Measurements from ENCODE around the gene SASH3. TPM values are rescaled to one million over a fixed set of nuclear protein-coding genes. Genes with fewer than 3 reads are reported as not detected.

SASH3 gene
- total and polyA plus RNA-seq, 8 donors: 0.58 to 12.1 (median 3.5) TPM; not detected in 1

DNA sequence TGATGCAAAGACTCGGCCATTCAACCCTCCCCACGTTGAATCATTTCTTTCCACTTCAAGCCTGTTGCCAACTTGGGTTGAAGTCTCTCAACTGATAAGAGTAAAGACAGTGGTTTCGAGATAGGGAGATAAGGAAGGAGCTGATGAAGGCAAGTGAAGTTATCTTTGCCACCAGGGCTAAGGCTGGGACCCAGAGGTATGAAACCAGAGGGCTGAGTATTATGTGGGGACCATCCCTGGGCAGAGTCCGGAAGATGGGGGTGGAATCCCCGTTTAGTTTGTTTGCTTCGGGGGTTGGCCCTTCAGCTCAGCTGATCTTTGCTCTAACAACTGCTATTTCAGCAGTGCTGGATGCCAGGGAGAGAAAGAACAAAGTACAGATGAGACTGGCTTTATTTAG lies 43.3 kb upstream of the SASH3 start:
- no peak for DNase-seq
- no peaks in the 10 kb centered on the region for H3K36me3 ChIP-seq
- H3K4me1 ChIP-seq: peaks cover 0 to 4% (median 0%) of the 10 kb centered on the region in 4 donors
- H3K27me3 ChIP-seq: peaks cover 0 to 4% (median 0%) of the 10 kb centered on the region in 3 donors
- 44 to 59% (median 49%) methylated on average over 6 of the region's 6 CpGs for WGBS, 5 donors
- intact Hi-C loops (cut with DNase I; ENCODE audit: low total_unique reads): no loop called here
- H3K9me3 ChIP-seq: no peaks in the 10 kb centered on the region
- no peak overlapping the region for H3K4me3 ChIP-seq
- TF ChIP-seq POLR2AphosphoS5 (IDR thresholded peaks at IDR 0.05) (no peak), POLR2A (IDR thresholded peaks at IDR 0.05) (no peak), EP300 (IDR thresholded peaks at IDR 0.05) (no peak)
- TF ChIP-seq, protein P1, sequence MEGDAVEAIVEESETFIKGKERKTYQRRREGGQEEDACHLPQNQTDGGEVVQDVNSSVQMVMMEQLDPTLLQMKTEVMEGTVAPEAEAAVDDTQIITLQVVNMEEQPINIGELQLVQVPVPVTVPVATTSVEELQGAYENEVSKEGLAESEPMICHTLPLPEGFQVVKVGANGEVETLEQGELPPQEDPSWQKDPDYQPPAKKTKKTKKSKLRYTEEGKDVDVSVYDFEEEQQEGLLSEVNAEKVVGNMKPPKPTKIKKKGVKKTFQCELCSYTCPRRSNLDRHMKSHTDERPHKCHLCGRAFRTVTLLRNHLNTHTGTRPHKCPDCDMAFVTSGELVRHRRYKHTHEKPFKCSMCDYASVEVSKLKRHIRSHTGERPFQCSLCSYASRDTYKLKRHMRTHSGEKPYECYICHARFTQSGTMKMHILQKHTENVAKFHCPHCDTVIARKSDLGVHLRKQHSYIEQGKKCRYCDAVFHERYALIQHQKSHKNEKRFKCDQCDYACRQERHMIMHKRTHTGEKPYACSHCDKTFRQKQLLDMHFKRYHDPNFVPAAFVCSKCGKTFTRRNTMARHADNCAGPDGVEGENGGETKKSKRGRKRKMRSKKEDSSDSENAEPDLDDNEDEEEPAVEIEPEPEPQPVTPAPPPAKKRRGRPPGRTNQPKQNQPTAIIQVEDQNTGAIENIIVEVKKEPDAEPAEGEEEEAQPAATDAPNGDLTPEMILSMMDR (IDR thresholded peaks at IDR 0.05): no peak
- H3K27ac ChIP-seq: no peak overlapping the region

DNA sequence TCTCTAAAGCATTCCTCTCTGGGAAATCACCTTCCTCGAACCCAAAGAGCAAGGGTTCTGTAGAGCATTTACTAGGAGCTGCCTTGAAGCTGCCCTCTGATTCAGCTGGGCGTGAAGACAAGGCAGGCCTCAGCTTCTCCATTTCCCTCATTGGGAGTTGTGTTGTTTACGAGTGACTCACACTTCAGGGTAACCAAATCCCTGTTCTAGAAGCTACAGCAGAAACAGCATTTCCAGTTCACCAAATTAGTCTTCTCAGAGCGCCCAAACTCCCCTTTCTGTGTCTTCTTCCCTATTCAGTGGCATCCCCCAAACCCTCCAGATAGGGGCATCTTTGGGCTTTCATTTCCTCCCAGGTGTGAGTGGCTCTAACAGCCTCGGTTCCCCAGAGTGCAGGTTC lies 41.8 kb upstream of the SASH3 start:
- DNase-seq: no peak
- Histone ChIP-seq H3K27ac (peak overlapping the region in 1 of 5 donors; percentile 49), H3K4me3 (no peak overlapping the region), H3K9me3 (no peaks in the 10 kb centered on the region), H3K4me1 (peaks cover 0 to 4% (median 0%) of the 10 kb centered on the region in 4 donors), H3K36me3 (no peaks in the 10 kb centered on the region), H3K27me3 (peaks cover 0 to 4% (median 0%) of the 10 kb centered on the region in 3 donors)
- TF ChIP-seq POLR2A (IDR thresholded peaks at IDR 0.05) (no peak), EP300 (IDR thresholded peaks at IDR 0.05) (no peak), POLR2AphosphoS5 (IDR thresholded peaks at IDR 0.05) (no peak)
- TF ChIP-seq, protein P1 (IDR thresholded peaks at IDR 0.05): no peak
- 58 to 73% (median 66%) methylated on average over 4 to 5 of the region's 5 CpGs for WGBS, 5 donors
- intact Hi-C loops (cut with DNase I; ENCODE audit: low total_unique reads): no loop called here

DNA sequence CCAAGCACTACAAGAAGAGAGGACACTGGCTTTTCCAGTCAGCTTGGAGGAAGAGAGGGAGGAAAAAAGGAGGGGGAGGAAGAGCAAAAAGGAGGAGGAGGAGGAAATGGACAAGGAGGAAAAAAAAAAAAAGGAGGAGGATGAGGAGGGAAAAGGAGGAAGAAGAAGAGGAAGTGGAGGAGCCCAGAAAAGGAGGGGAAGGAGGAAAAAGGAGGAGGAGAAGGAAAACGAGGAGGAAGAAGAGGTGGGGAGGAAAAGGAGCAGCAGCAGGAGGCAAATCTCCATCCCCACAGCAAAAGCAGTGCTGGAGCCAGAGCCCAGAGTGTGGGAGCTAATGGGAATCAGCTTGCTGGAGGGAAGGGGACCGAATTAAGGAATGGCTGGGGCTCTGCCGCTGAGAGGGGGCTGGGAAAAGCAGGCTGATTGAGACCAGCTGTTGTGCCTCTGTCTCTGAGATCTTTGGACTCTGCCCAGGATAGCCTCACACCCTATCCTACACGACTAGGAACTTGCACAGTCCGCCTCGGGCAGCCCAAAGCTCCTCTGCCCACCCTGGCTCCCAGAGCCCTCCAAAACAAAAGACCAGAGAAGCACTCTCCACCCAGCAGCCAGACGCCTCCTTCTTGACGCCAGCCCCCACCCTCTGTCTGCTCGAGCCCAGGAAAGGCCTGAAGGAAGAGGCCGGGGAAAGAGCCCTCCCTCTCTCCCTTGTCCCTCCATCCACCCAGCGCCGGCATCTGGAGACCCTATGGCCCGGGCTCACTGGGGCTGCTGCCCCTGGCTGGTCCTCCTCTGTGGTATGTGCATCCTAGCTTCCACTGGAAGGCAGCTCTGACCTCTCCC lies 41.1 kb upstream of the SASH3 start, which contains the start of gene XPNPEP2:
Gene XPNPEP2, plus strand, starts transcription at position 514 of the 843 bp plus-strand sequence. Its CDS starts 235 bp downstream, at position 749.
- WGBS, 5 donors: 31 to 47% (median 43%) methylated on average over 9 to 13 of the region's 13 CpGs
- H3K4me3 ChIP-seq: no peak within 1 kb of the TSS

DNA sequence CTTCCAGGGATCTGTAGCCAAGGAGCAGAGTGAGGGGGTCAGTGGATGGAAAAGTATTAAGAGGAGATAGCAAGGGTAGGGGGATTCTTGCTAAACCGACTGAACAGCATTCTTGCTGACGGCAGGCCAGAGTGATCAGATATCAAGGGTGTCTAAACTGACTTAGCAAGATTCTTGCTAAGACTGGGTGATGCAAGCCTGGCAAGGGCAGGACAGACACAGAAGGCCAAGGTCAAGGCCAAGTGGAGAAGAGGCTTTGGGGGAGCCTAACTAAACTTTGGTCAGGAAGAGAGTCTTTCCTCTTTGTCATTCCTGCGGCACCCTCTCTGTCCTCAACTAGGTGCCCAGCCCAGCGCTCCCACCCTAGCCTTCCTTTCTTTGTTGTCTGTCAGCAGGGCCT lies 40.2 kb upstream of the SASH3 start:
- H3K4me3 ChIP-seq: no peak overlapping the region
- peak overlapping the region in 1 of 5 donors; percentile 41 for H3K27ac ChIP-seq
- TF ChIP-seq POLR2A (IDR thresholded peaks at IDR 0.05): no peak
- intact Hi-C loops (cut with DNase I; ENCODE audit: low total_unique reads): no loop called here
- WGBS, 5 donors: 58 to 88% (median 81%) methylated on average over 4 of the region's 4 CpGs
- H3K9me3 ChIP-seq: no peaks in the 10 kb centered on the region
- H3K27me3 ChIP-seq: peaks cover 0 to 9% (median 0%) of the 10 kb centered on the region in 3 donors
- H3K36me3 ChIP-seq: no peaks in the 10 kb centered on the region
- no peak for DNase-seq
- peaks cover 0 to 4% (median 0%) of the 10 kb centered on the region in 4 donors for H3K4me1 ChIP-seq

More for the DNA sequence above, 41.1 kb upstream of the SASH3 start, which contains the start of gene XPNPEP2:
- TF ChIP-seq POLR2A (IDR thresholded peaks at IDR 0.05) (no peak), POLR2AphosphoS5 (IDR thresholded peaks at IDR 0.05) (no peak), EP300 (IDR thresholded peaks at IDR 0.05) (no peak)
- TF ChIP-seq, protein P1 (IDR thresholded peaks at IDR 0.05): no peak
- Histone ChIP-seq H3K27me3 (peaks cover 0 to 9% (median 0%) of the 10 kb centered on the region in 3 donors), H3K4me1 (peaks cover 0 to 4% (median 0%) of the 10 kb centered on the region in 4 donors), H3K36me3 (no peaks in the 10 kb centered on the region), H3K9me3 (no peaks in the 10 kb centered on the region), H3K27ac (peak within 1 kb of the TSS in 2 of 5 donors; percentile 41 to 49)
- peak in 1 of 2 donors; percentile 84 for DNase-seq
- intact Hi-C loops (cut with DNase I; ENCODE audit: low total_unique reads): no loop called here

Data from stomach (tissue), 9 donors.